ENCODE data around the gene MYOCD. TPM values are rescaled to one million over a fixed set of nuclear protein-coding genes. Genes with fewer than 3 reads are reported as not detected.
"Not testable (repeated sequence)": the region's sequence is repeated elsewhere in the genome, so short reads cannot be mapped to it uniquely, and the experiment has no call there.

Gene MYOCD, protein sequence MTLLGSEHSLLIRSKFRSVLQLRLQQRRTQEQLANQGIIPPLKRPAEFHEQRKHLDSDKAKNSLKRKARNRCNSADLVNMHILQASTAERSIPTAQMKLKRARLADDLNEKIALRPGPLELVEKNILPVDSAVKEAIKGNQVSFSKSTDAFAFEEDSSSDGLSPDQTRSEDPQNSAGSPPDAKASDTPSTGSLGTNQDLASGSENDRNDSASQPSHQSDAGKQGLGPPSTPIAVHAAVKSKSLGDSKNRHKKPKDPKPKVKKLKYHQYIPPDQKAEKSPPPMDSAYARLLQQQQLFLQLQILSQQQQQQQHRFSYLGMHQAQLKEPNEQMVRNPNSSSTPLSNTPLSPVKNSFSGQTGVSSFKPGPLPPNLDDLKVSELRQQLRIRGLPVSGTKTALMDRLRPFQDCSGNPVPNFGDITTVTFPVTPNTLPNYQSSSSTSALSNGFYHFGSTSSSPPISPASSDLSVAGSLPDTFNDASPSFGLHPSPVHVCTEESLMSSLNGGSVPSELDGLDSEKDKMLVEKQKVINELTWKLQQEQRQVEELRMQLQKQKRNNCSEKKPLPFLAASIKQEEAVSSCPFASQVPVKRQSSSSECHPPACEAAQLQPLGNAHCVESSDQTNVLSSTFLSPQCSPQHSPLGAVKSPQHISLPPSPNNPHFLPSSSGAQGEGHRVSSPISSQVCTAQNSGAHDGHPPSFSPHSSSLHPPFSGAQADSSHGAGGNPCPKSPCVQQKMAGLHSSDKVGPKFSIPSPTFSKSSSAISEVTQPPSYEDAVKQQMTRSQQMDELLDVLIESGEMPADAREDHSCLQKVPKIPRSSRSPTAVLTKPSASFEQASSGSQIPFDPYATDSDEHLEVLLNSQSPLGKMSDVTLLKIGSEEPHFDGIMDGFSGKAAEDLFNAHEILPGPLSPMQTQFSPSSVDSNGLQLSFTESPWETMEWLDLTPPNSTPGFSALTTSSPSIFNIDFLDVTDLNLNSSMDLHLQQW
- 10 to 100 TPM in 1 of 12 donors, 1 to 10 TPM in 3, under 1 TPM in 7, not detected in 1; 0.46 to 12.9 (median 0.96) TPM for polyA plus RNA-seq (ENCODE audit: insufficient read length in 12 of 12)
- long read RNA-seq, donor 1, partial matches to known transcripts = 24 of 24 reads
- long read RNA-seq, donor 1, other reads (novel, unspliced or antisense) = 0 of 24 reads
- long read RNA-seq, donor 2 = 0 reads
- long read RNA-seq, donor 3 = 0 reads
- long read RNA-seq, donor 4 = 0 reads
- long read RNA-seq, donor 5 = 0 reads
- long read RNA-seq, donor 6 = 0 reads
- long read RNA-seq, donor 7 = 0 reads
- long read RNA-seq, donor 8 = 0 reads
- long read RNA-seq, donor 9 = 0 reads
- long read RNA-seq, donor 10 = 0 reads
- long read RNA-seq, donor 11 = 0 reads

DNA sequence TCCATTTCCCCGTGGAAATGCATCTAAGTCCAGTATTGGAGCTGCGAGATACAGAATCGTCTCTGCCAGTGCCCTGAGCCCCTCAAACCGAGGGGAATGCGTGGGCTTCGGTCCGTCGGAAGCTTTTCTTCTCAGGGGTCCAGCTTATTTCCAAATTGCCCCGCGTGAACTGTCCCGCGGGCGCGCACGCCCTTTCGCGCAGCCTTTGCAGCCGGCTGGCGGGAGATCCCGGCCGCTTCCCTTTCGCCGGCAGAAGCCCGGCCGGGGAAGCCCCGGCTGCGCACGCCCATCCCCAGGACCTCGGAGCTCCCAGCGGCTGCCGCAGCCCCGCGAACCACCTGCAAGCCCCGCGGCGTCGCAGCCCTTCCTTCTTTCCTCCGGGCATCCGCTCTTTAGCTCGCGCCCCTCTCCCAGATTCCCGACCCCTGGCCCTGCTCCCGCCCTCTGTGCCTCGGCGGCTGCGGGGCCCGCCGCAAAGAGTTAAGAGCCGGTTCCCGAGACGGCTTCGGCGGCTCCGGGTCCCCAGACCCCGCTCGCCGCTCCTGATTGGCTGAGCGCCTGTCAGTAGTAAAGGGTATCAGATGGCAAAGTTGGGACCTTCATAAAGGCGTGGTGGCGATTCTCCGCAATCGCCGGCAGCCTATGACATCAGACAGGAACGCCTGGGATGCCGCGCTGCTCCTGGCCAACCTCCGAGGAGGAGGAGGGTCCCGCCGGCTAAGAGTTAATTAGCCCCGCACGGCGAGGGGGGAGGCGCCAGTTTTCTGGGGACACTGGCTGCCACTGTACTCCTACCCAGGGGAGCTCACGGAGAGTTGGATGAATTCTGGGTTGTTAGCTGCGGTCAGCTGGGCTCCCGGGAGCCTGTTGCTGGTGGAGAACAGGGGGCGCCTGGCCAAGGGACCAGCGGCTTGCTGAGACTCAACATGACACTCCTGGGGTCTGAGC lies at the start of gene MYOCD:
Gene MYOCD, plus strand, starts transcription at position 628 of the 948 bp plus-strand sequence. Its CDS starts 299 bp downstream, at position 927.
- peak; percentile 41 for DNase-seq

GRCh38 chr17:12616161-12616560 lies 49.5 kb upstream of the MYOCD start:
- DNase-seq = no peak

GRCh38 chr17:12618557-12618956 lies 47.1 kb upstream of the MYOCD start:
- no peak for DNase-seq

- no peak for DNase-seq
Measured at GRCh38 chr17:12619459-12620199, 46.1 kb upstream of the MYOCD start.

- DNase-seq = no peak
Measured at GRCh38 chr17:12620200-12620720, 45.4 kb upstream of the MYOCD start.

GRCh38 chr17:12622726-12623125 lies 43.0 kb upstream of the MYOCD start:
- DNase-seq = no peak

DNA sequence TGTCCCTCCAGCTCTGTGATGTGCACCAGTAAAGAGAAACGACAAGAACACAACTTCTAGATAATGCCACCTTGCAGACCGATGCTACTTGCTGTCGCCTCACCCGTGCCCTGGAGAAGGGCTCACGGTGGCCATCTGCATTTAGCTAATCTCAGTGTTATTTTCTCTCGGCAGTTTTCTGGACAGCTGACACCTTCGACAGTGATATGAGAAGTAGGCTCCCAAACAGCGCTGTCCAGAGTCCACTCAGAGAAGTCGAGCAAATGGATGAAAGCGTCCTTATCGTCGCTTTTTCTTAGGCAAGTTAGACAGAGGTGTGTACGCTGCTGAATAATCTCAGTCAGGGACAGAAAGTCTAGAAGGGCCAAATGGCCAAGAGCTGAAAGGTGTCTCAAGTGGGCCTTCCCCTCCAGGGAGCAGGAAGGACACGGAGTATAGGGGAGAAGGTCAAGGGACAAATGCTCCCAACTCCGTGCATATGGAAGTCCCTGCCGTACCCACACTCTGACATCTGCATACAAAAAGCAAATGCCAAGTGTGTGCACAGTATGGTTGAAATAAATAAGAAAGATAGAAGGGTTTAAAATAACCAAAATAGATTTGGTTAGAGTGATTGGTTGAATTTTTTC lies 42.4 kb upstream of the MYOCD start:
- no peak for DNase-seq

DNA sequence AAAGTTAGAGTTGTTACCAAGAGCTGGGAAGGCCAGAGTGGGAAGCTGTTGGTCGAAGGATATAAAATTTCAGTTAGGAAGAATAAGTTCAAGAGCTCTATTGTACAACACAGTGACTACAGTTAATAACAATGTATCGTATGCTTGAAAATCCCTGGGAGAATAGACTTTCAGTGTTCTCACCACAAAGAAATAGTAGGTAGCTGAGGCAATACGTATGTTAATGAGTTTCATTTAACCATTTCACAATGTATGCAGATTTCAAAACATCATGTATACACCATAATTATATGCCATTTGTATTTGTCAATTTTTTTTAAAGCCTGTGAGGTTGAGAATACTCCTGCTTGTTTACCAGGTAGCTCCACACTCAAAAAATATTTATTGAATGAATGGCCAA lies 41.5 kb upstream of the MYOCD start:
- no peak for DNase-seq

GRCh38 chr17:12625092-12625491 lies 40.6 kb upstream of the MYOCD start:
- DNase-seq = no peak

DNA sequence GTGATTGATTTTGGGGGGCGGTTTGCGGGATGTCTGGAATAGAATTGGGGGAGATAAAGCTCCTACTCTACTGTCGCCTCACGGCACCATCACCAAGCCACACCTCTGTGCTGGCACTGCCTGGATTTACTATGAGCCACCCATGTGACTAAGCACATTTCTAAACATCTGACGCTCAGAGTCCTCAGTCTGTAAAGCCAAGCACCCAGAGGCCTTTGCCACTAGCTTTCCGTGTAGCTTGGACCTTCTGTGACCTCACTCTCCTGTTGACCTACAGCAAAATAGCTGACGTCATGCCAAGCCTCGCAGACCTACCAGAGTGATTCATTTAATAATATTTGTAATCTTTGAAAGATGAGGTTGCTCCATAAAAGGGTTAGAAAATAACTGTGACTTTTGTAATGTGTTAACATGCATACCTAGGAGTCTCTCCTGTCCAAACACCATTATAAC lies 38.5 kb upstream of the MYOCD start:
- DNase-seq = no peak

- DNase-seq = no peak
Measured at GRCh38 chr17:12627781-12628451, 37.8 kb upstream of the MYOCD start.

GRCh38 chr17:12631076-12631475 lies 34.6 kb upstream of the MYOCD start:
- DNase-seq = no peak

GRCh38 chr17:12632785-12633184 lies 32.9 kb upstream of the MYOCD start:
- DNase-seq = no peak

- DNase-seq = no peak
Measured at GRCh38 chr17:12634789-12635414, 30.8 kb upstream of the MYOCD start.

DNA sequence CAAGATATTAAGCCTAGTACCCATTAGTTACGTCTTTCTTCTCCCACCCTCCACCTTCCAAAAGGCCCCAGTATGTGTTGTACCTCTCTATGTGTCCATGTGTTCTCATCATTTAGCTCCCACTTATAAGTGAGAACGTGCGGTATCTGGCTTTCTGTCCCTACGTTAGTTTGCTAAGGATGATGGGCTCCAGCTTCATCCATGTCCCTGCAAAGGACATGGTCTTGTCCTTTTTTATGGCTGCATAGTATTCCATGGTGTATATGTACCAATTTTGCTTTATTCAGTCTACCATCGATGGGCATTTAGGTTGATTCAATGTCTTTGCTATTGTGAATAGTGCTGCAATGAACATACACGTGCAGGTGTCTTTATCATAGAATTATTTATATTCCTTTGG lies 29.7 kb upstream of the MYOCD start:
- not testable (repeated sequence) for DNase-seq

DNA sequence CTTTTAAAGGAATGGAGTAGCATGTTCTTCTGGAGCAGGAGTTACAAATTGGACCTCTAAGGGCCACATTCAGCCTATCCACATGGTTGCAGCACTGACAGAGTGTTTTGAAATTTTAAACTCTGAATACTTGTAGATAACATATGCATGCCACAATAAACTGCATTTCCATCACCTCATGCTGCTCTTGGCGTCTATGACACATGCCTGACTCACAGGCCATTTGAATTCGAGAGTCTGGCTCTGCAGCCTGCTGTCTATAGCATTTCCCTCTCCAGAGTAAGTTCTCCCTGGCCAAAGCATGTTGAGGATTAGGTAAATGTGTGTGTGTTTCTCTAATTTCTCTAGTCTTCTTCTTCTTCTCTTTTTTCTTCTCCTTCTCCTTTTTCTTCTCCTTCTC lies 28.7 kb upstream of the MYOCD start:
- DNase-seq = peak; percentile 8

DNA sequence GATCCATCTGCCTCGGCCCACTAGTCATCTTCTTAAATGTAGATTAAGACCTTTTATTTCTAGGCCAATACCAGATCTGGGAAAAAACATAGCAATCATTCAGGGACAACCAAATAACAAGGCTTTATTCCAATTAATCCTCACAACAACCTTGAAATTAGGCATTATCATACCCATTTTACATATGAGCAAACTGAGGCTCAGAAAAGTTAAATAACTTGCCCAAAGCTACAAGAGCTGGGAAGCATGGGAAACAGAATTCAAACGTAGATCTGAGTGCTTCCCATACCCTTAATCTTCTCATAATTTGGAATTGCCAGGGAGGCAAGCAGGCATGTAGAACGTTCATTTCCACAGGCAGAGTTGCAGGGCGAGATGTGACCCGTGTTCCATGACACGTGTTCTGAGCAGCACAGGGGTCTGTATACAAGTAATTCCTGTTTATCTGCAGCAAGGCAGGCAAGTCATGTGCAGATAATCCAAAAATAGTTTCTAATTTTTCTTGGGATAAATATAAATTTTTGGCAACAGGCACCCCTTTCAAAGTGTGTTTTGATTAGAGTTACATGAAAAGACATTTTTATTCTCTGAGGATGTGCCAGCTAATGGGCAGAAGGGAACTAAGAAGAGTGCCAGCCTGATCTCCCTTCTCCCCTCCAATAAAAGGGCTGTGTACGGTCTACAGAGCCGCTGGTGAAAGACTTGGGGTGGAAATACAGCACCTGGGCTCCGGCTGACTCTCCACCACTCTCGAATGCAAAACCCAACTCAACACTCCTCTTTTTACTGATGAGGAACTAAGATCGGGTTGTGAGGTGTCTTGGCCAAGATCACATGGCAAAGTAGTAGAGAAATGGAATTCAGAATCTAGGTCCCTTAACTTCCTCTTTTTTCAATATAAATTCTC lies 27.7 kb upstream of the MYOCD start:
- DNase-seq = no peak
